ENCODE results near the gene KANSL1. TPM values are rescaled to one million over a fixed set of nuclear protein-coding genes. Genes with fewer than 3 reads are reported as not detected.

KANSL1 gene
- total and polyA plus RNA-seq, 2 of the 4 experiments (the other 2 are of a cell fraction) = 19.1 to 49.6 TPM

DNA sequence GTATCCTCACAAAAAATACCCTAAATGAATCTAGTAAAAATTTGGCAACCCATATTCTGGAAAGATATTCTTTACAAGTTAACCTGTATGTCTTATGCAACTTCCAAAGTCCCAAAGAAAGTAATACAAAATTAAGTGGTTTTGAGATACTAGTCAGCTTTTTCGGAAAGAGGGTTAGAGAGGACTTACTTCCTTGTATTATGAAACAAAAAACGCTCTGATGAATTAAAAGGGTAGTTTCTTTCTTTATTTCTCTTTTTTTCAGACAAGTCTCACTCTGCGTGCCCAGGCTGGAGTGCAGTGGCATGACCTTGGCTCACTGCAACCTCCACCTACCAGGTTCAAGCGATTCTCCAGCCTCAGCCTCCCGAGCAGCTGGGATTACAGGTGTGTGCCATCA is 51.6 kb downstream of the KANSL1 start:
- no peak for TF ChIP-seq MXI1 (IDR thresholded peaks at IDR 0.05; ENCODE audit: borderline replicate concordance, low read depth, low read length)

More for the DNA sequence above, 51.6 kb downstream of the KANSL1 start:
- Histone ChIP-seq H4K5ac (ENCODE audit: low read depth, low read length) (no peak overlapping the region), H4K20me1 (ENCODE audit: insufficient read depth, low read length) (peaks cover 93% of the 10 kb centered on the region), H3K23ac (ENCODE audit: low read depth, low read length) (no peak overlapping the region), H3K14ac (replicated peaks; ENCODE audit: low read depth, low read length) (no peak overlapping the region), H3K79me1 (ENCODE audit: low read depth in 1 of 2, low read length in 2 of 2) (peaks cover 12 to 82% of the 10 kb centered on the region in 2 experiments), H3K9me3 (ENCODE audit: control insufficient read depth, insufficient read depth, low read length) (no peaks in the 10 kb centered on the region), H3K4me2 (ENCODE audit: low read depth, low read length) (no peak overlapping the region), H3K36me3 (ENCODE audit: control insufficient read depth, insufficient read depth, low read length) (no peaks in the 10 kb centered on the region), H3K9ac (ENCODE audit: low read depth, low read length) (no peak overlapping the region), H2AK5ac (ENCODE audit: low read depth, low read length) (no peak overlapping the region), H3K4me3 (ENCODE audit: insufficient read depth, low read depth, low read length) (no peak overlapping the region), H3K27me3 (ENCODE audit: control insufficient read depth, insufficient read depth, low read length) (no peaks in the 10 kb centered on the region), H2BK5ac (ENCODE audit: low read depth, low read length, poor library complexity, severe bottlenecking) (no peak overlapping the region), H3K56ac (ENCODE audit: extremely low read depth, insufficient read depth, low read length) (no peak overlapping the region), H2BK20ac (ENCODE audit: low read depth, low read length) (no peak overlapping the region), H3K4me1 (ENCODE audit: control insufficient read depth, insufficient read depth, low read length) (peaks cover 6% of the 10 kb centered on the region; the same call in 1 of the 2 replicates), H3K4ac (ENCODE audit: low read depth, low read length) (no peak overlapping the region), H4K91ac (ENCODE audit: insufficient read depth, low read depth, low read length) (no peak overlapping the region), H3K18ac (ENCODE audit: low read depth, low read length) (no peak overlapping the region), H3K27ac (ENCODE audit: insufficient read depth, low read length) (no peak overlapping the region), H2AFZ (replicated peaks; ENCODE audit: low read length, poor library complexity) (no peak overlapping the region), H2AK9ac (replicated peaks; ENCODE audit: low read depth, low read length, poor library complexity) (no peak overlapping the region), H2BK15ac (ENCODE audit: low read depth, low read length) (no peak overlapping the region), H3K9me1 (ENCODE audit: insufficient read depth, low read length) (peaks cover 13% of the 10 kb centered on the region), H4K8ac (ENCODE audit: low read depth in 2 of 2, low read length in 2 of 2) (no peak overlapping the region), H2BK120ac (ENCODE audit: low read depth, low read length) (no peak overlapping the region)
- BruUV-seq (replicated peaks) = no TSS peak
- in situ Hi-C loops (cut with MboI; ENCODE audit: low sequenced_read_pairs) (no loop called here), intact Hi-C loops (cut with micrococcal nuclease) (no loop called here), dilution Hi-C loops (cut with HindIII; ENCODE audit: low sequenced_read_pairs, unreplicated experiment) (no loop called here)
- no peak for ATAC-seq (ENCODE audit: low read depth)
- no peak for DNase-seq
- ChIA-PET POLR2A (ENCODE audit: unreplicated experiment) (no interaction called here), CTCF (no interaction called here)
- WGBS, 2 experiments (ENCODE audit: extremely low coverage in 2 of 2, insufficient read length in 1 of 2) = no CpG with 5 or more reads among the region's 5 CpGs

All from IMR-90 (cell line).